ENCODE data around the gene UCK1. TPM values are rescaled to one million over a fixed set of nuclear protein-coding genes. Genes with fewer than 3 reads are reported as not detected.

Gene UCK1
- total and polyA plus RNA-seq, 2 of the 13 experiments (the other 11 are each of a cell fraction or from before 2014, with no cell fraction given) = 11.0 to 24.1 TPM

DNA sequence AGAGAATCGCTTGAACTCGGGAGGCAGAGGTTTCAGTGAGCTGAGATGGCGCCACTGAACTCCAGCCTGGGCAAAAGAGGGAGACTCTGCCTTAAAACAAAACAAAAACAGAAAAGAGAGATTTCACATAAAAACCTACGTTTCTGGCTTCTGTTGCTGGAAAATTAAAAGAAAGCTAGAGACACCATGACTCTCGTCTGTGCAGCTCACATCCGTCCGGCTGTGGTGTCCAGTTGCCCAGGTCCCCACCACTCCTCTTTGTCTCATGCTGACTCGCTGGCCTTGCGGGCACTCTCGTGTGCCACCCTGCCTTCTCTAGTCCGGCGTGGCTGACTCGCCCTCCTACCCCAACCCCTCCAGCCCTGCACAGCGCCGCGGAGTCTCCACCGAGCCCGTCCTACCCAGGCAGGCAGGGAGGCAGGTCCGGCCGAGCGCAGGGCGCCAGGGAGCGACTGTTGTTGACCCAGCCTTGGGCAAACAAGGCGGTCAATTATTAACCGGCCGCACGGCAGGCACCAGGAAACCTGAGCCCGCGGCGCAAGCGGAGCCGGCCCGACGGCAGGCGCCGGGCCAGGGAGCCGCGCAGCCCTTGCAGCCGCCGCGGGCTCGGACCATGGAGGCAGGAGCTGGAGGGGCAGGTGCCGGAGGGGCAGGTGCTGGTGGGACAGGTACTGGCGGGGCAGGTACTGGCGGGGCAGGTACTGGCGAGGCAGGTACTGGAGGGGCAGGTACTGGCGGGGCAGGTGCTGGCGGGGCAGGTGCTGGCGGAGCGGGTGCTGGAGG, 14.1 kb upstream of the UCK1 start, which contains the start of gene PRRT1B (continued):
- TF ChIP-seq, protein P1, sequence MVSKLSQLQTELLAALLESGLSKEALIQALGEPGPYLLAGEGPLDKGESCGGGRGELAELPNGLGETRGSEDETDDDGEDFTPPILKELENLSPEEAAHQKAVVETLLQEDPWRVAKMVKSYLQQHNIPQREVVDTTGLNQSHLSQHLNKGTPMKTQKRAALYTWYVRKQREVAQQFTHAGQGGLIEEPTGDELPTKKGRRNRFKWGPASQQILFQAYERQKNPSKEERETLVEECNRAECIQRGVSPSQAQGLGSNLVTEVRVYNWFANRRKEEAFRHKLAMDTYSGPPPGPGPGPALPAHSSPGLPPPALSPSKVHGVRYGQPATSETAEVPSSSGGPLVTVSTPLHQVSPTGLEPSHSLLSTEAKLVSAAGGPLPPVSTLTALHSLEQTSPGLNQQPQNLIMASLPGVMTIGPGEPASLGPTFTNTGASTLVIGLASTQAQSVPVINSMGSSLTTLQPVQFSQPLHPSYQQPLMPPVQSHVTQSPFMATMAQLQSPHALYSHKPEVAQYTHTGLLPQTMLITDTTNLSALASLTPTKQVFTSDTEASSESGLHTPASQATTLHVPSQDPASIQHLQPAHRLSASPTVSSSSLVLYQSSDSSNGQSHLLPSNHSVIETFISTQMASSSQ (IDR thresholded peaks at IDR 0.05; ENCODE audit: low read depth) = peak; percentile 97
- TF ChIP-seq, protein P1 (CRISPR knock-in tag; IDR thresholded peaks at IDR 0.05; ENCODE audit: borderline replicate concordance) = peak; percentile 100
- TF ChIP-seq HDAC6 (IDR thresholded peaks at IDR 0.05; ENCODE audit: low read depth, low read length) (no peak), JUND (CRISPR knock-in tag; IDR thresholded peaks at IDR 0.05) (no peak), MAZ (IDR thresholded peaks at IDR 0.05; ENCODE audit: borderline replicate concordance, low read depth, low read length) (no peak), MAZ (CRISPR knock-in tag; IDR thresholded peaks at IDR 0.05; ENCODE audit: low read depth) (no peak), NFATC3 (CRISPR knock-in tag; IDR thresholded peaks at IDR 0.05) (no peak), XRCC5 (optimal IDR thresholded peaks at IDR 0.05; ENCODE audit: low read length) (peak; percentile 80), HOXA3 (CRISPR knock-in tag; IDR thresholded peaks at IDR 0.05) (peak; percentile 70; the same call in 1 of the 2 replicates), SCMH1 (CRISPR knock-in tag; IDR thresholded peaks at IDR 0.05; ENCODE audit: borderline replicate concordance) (no peak), ZBTB21 (CRISPR knock-in tag; IDR thresholded peaks at IDR 0.05) (no peak), ZNF282 (IDR thresholded peaks at IDR 0.05; ENCODE audit: partially characterized antibody) (no peak), ZNF672 (CRISPR knock-in tag; IDR thresholded peaks at IDR 0.05) (0 out of 2 replicates have a peak, but pooled peaks have one; percentile 77), HHEX (CRISPR knock-in tag; IDR thresholded peaks at IDR 0.05) (no peak), PHF20 (CRISPR knock-in tag; IDR thresholded peaks at IDR 0.05) (no peak), ZNF670 (CRISPR knock-in tag; IDR thresholded peaks at IDR 0.05; ENCODE audit: borderline replicate concordance) (0 out of 2 replicates have a peak, but pooled peaks have one; percentile 66), PHF21A (CRISPR knock-in tag; IDR thresholded peaks at IDR 0.05) (peak; percentile 91), SRY (CRISPR knock-in tag; IDR thresholded peaks at IDR 0.05) (no peak)
- TF ChIP-seq, protein P2, sequence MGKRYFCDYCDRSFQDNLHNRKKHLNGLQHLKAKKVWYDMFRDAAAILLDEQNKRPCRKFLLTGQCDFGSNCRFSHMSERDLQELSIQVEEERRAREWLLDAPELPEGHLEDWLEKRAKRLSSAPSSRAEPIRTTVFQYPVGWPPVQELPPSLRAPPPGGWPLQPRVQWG (CRISPR knock-in tag; IDR thresholded peaks at IDR 0.05; ENCODE audit: borderline replicate concordance, low read depth) = no peak
- TF ChIP-seq, protein P3, sequence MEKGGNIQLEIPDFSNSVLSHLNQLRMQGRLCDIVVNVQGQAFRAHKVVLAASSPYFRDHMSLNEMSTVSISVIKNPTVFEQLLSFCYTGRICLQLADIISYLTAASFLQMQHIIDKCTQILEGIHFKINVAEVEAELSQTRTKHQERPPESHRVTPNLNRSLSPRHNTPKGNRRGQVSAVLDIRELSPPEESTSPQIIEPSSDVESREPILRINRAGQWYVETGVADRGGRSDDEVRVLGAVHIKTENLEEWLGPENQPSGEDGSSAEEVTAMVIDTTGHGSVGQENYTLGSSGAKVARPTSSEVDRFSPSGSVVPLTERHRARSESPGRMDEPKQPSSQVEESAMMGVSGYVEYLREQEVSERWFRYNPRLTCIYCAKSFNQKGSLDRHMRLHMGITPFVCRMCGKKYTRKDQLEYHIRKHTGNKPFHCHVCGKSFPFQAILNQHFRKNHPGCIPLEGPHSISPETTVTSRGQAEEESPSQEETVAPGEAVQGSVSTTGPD (CRISPR knock-in tag; IDR thresholded peaks at IDR 0.05) = no peak
- TF ChIP-seq, protein P4, sequence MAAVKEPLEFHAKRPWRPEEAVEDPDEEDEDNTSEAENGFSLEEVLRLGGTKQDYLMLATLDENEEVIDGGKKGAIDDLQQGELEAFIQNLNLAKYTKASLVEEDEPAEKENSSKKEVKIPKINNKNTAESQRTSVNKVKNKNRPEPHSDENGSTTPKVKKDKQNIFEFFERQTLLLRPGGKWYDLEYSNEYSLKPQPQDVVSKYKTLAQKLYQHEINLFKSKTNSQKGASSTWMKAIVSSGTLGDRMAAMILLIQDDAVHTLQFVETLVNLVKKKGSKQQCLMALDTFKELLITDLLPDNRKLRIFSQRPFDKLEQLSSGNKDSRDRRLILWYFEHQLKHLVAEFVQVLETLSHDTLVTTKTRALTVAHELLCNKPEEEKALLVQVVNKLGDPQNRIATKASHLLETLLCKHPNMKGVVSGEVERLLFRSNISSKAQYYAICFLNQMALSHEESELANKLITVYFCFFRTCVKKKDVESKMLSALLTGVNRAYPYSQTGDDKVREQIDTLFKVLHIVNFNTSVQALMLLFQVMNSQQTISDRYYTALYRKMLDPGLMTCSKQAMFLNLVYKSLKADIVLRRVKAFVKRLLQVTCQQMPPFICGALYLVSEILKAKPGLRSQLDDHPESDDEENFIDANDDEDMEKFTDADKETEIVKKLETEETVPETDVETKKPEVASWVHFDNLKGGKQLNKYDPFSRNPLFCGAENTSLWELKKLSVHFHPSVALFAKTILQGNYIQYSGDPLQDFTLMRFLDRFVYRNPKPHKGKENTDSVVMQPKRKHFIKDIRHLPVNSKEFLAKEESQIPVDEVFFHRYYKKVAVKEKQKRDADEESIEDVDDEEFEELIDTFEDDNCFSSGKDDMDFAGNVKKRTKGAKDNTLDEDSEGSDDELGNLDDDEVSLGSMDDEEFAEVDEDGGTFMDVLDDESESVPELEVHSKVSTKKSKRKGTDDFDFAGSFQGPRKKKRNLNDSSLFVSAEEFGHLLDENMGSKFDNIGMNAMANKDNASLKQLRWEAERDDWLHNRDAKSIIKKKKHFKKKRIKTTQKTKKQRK (IDR thresholded peaks at IDR 0.05; ENCODE audit: low read length) = no peak

Measured in HepG2 (cell line).